Measurements from ENCODE around the gene C6orf132. TPM values are rescaled to one million over a fixed set of nuclear protein-coding genes. Genes with fewer than 3 reads are reported as not detected.
A peak's percentile ranks its signal among the peaks of the same experiment; 100 is the strongest.
"Not testable (repeated sequence)": the region's sequence is repeated elsewhere in the genome, so short reads cannot be mapped to it uniquely, and the experiment has no call there.

The C6orf132 gene
- polyA plus RNA-seq, 3 donors = 5.0 to 5.8 (median 5.2) TPM

GRCh38 chr6:42162384-42162783, 20.0 kb upstream of the C6orf132 start:
- DNase-seq = no peak

DNA sequence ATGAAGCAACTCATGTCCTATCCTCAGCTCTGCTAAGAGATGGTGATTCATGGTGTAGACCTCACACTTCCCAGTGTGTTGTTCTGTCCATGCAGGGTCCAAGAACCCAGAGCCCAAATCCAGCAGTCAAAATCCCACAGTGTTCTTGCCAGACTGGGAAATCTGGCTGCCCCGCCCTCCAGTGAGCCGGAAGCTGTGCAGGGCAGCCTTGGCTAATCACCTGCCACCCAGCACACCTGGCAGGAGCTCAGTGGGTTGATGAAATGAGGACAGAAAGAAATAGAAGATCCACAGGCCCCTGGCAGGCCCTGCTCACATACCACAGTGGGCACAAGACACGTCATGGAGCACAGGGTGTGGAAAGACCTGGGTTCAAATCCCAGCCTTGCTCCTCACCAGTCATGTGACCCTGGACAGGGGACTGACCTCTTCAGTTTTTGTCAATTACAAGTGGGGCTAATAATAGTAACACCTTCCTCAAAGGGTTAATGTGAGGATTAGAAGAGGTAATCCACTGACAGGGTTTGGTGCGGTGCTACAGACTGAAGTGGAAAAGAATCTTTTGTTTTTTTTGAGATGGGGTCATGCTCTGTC, 17.1 kb upstream of the C6orf132 start:
- no peak for DNase-seq

DNA sequence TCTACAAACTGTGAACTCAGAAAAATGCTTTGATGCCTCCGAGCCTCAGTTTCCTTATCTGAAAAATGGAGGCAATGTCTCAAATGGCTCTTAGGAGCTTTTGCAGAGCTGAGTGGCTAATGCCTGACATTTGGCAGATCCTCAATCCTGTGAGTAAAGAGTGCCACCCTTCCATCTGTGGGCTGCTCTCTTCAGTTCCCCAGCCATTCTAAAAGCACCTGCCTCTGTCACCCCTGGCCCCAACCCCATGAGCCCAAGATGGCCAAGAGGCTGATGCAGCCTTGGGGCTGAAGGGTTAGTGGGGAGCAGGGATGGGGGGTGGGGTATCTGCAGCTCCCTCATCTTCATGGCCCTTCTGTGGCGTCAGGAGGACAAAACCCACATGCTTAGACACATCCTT, 16.2 kb upstream of the C6orf132 start:
- DNase-seq = no peak

GRCh38 chr6:42158011-42158410, 15.6 kb upstream of the C6orf132 start:
- DNase-seq = no peak

- DNase-seq = no peak
These were observed 14.2 kb upstream of the C6orf132 start for GRCh38 chr6:42156638-42157037.

- DNase-seq = no peak
These were observed 12.9 kb upstream of the C6orf132 start for GRCh38 chr6:42155293-42155692.

DNA sequence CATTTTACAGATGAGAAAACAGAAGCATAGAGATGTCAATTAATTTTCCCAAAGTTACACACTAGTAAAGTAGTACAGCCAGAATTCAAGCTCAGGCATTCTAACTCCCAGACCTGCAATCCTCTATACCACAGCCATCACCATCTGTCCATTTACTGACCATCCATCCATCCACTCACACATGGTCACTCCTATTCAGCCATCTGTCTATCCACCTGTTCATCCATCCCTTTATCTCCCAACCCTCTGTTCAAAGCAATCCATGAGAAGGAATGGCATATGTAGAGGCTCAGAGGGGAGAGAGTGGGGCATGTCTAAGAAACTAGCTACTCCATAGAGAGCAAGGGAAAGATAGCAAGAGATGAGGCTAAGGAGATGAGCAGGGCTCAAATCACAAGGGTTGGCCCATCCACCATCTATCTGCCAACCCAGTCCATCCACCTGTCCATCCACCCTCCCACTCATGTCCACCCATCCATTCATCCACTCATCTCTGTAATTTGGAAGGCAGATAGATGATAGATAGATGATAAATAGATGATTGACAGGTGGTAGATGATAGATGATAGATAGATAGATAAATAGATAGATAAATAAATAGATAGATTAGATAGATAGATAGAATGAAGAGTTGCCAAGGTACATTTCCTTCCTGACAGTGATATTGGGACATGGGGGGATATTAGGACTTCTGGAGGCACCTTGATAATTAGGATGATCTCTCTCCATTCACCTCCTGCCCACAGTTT, 12.2 kb upstream of the C6orf132 start:
- no peak for DNase-seq

- no peak for DNase-seq
These were observed 11.5 kb upstream of the C6orf132 start for GRCh38 chr6:42153921-42154320.

GRCh38 chr6:42152528-42153213, 10.3 kb upstream of the C6orf132 start:
- not testable (repeated sequence) for DNase-seq

- no peak for DNase-seq
These were observed 9.6 kb upstream of the C6orf132 start for GRCh38 chr6:42152024-42152423.

- no peak for DNase-seq
These were observed 7.8 kb upstream of the C6orf132 start for GRCh38 chr6:42150254-42150653.

GRCh38 chr6:42148058-42148457, 5.6 kb upstream of the C6orf132 start:
- DNase-seq = no peak

GRCh38 chr6:42147138-42147562, 4.7 kb upstream of the C6orf132 start:
- DNase-seq = no peak

DNA sequence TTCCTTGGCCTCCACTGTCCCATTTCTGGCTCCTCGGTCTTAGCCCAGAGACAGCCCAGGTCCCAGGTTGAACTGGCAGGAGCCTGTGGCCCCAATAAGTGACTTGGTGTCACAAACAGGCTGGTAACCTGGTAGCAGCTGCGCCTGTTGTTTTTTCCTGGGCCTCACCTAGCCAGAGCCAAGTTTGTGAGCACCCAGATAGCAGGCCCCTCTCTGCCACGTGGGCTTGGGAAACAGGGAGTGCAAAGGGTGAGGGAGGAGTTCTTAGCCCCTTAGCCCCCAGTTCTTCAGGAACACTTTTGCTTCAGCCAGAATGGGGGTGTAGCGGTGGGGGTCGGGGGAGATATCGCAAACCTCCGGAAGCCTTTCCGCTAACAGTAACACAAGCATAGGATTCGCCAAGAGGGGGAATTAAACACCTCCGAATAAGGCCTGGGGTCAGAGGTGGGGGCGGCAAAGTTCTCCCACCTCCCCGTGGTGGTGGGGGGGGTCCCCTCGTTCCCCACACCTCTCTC, 760 bp downstream of the C6orf132 start:
- DNase-seq = no peak

DNA sequence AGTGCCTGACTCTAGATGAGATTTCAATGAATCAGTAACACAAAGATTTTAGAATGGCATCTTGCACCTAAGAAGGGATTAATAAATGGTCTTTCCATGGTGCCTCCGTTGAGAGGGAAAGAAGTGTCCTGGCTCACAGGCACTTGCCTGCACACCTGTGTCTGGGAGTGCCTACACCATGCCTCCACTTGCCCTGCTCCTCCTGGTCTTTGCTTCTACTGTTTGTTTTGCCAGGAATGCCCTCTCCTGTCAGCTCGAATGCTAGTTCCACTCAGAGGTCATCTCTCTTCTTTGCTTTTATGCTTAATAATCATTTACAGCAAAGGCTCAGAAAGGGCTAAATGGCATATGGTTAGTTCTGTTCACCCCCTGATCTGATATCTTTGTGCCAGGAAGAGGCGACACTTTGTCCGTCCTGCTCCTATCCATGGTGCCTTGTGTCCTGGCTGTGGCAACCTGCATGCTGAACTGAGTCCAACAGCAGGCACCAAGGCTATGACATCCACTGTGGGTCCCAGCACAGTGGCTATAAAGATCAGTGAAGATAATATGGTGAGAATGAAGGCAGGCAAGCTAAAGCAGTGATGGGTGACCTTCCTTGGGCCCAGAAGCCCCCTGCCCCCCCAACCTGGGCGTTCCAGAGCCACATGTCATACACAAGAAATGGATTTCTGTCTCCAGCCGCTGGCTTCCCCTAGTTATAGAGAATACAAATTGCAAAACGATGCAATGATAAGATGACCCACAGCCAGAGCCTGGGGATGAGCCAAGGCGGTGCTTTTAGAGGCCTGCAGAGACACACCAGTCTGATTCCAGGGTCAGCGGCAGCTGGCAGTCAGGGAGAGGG, 1.4 kb downstream of the C6orf132 start:
- DNase-seq = no peak

DNA sequence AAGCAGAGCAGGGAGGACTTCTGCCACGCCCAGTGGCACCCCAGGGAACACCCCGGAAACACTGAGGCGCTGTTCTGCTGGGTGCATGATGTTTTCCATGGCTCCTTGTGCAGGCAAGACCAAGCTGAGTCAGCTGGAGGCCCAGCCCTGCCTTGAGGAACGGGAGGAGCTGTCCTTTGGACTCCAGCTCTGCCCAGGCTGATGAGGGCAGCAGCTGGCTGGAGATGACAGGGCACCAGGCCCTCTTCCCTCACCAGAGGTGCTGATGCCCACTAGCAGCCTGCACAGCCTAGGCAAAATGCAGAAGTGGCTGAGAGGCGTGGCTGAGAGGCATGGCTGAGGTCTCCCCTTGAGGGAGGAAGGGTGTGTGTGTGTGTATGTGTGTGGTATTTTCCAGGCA, 2.4 kb downstream of the C6orf132 start:
- no peak for DNase-seq

GRCh38 chr6:42138630-42139619, 3.5 kb downstream of the C6orf132 start:
- no peak for DNase-seq

DNA sequence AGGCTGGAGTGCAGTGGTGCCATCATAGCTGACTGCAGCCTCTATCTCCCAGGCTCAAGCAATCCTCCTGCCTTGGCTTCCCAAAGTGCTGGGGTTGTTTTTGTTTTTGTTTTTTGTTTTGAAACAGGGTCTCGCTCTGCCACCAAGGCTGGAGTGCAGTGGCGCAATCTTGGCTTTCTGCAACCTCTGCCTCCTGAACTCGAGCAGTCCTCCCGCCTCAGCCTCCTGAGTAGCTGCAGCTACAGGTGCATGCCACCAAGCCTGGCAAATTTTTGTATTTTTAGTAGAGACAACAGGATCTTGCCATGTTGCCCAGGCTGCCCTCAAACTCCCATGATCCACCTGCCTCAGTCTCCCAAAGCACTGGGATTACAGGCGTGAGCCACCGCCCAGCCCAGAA, 4.2 kb downstream of the C6orf132 start:
- DNase-seq = no peak

DNA sequence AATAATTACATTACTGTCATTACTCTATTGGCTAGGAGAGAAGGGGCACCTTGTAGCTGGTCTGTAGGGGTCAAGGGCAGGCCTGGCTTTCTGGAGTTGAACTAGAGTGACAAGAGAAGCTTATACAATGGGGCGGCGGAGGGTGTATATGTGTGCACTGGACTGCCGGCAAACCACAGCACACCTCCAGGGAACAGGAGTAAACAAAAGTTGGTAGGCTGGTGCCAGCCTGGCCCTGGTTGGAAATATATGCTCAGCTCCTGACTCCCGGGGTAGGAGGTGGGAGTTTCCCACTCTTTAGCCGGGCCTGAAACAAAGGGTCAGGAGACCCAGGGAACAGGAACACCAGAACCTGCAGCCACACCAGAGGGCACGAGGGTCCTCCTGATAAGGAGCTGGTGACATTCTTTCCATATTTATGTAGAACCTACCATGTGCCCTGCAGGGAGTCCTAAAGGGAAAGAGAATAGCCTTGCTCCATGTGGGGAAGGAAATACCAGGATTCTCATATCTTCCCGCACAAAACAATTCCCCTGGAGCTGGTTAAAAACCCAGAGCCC, 5.1 kb downstream of the C6orf132 start:
- DNase-seq = no peak

DNA sequence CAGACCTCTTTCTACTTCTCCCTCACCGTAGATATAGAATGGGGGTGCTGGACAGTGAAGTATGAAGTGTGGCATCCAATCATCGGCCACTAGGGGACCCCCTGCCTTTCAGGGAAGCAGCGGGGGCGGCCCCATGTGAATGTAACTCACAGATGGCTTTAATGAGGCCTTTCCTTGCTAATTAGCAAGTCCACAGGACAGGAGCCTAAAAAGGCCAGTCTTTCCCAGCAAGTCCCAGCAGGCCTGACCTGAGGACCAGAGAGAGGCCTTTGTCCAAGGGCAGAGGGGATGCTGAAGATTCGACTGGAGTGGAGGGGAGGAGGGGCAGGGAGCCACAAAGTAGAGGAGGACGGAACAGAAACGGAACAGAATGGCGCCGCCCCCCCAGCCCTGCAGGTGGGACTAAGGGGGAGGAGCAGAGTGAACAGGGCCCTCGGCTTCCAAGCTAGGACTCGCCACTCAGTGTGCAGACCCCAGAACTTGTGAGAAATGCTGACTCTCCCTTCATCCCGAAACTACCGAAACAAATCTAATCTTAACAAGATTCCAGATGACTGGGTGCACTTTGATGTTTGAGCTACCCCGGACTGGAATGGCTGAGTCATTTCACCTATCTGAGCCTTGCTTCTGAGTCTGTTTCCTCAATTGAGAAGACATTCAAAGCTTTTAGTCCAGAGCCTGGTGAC, 5.8 kb downstream of the C6orf132 start:
- DNase-seq = peak; percentile 36
